DMS53 treated with DMSO at 0.1 percent for 48 hours (cell line): ENCODE results near the gene SPSB3.
"Not testable (repeated sequence)": the region's sequence is repeated elsewhere in the genome, so short reads cannot be mapped to it uniquely, and the experiment has no call there.

ENCODE experiments used
- DNase-seq: peaks from one replicate; lab custom pipeline; 2025; ENCODE audit not compliant: unreplicated experiment; lab: John Stamatoyannopoulos, UW

Gene SPSB3

GRCh38 chr16:1817276-1817589 lies 34.9 kb upstream of the SPSB3 start:
- no peak for DNase-seq

GRCh38 chr16:1816396-1817275 lies 34.3 kb upstream of the SPSB3 start:
- DNase-seq, result no peak

- no peak for DNase-seq
Observed at GRCh38 chr16:1815461-1815860, 33.1 kb upstream of the SPSB3 start.

- DNase-seq, result peak; percentile 19
Observed at GRCh38 chr16:1812732-1813163, 30.4 kb upstream of the SPSB3 start.

- no peak for DNase-seq
Observed at GRCh38 chr16:1810536-1810935, 28.2 kb upstream of the SPSB3 start.

- no peak for DNase-seq
Observed at GRCh38 chr16:1810106-1810505, 27.7 kb upstream of the SPSB3 start.

GRCh38 chr16:1809281-1809801 lies 27.0 kb upstream of the SPSB3 start:
- no peak for DNase-seq

- no peak for DNase-seq
Observed at GRCh38 chr16:1808691-1809090, 26.3 kb upstream of the SPSB3 start.

- DNase-seq, result no peak
Observed at GRCh38 chr16:1807626-1808025, 25.3 kb upstream of the SPSB3 start.

GRCh38 chr16:1800701-1801100 lies 18.3 kb upstream of the SPSB3 start:
- DNase-seq, result no peak

GRCh38 chr16:1799263-1799662 lies 16.9 kb upstream of the SPSB3 start:
- DNase-seq, result not testable (repeated sequence)

- no peak for DNase-seq
Observed at GRCh38 chr16:1794908-1795666, 12.7 kb upstream of the SPSB3 start.

- DNase-seq, result no peak
Observed at GRCh38 chr16:1794221-1794871, 12.0 kb upstream of the SPSB3 start.

- DNase-seq, result no peak
Observed at GRCh38 chr16:1793578-1794220, 11.3 kb upstream of the SPSB3 start, which contains the start of gene IGFALS. Gene IGFALS, minus strand, starts transcription at chr16:1793705. Its CDS starts 53 bp downstream, at chr16:1793652.

- no peak for DNase-seq
Observed at GRCh38 chr16:1792836-1793577, 10.6 kb upstream of the SPSB3 start.

- DNase-seq, result no peak
Observed at GRCh38 chr16:1791943-1792812, 9.8 kb upstream of the SPSB3 start.

GRCh38 chr16:1791256-1791942 lies 9.0 kb upstream of the SPSB3 start:
- DNase-seq, result no peak

GRCh38 chr16:1790611-1791255 lies 8.4 kb upstream of the SPSB3 start:
- no peak for DNase-seq
